OCI-LY1 (cell line): ENCODE results near the gene MPLKIP.

Source experiments
- H2AFZ ChIP-seq: fragments of 200-600 bp; sonication (generic), shearing (Covaris generic); 2 replicates; pipeline ENCODE4 v1.6.0; 2014; ENCODE audit warnings: antibody characterized with exemption, mild to moderate bottlenecking, low read length
- H3F3A ChIP-seq: fragments of 200-600 bp; sonication (generic), shearing (Covaris generic); 2 replicates; pipeline ENCODE4 v1.6.0; 2014; ENCODE audit warnings: mild to moderate bottlenecking, antibody characterized with exemption, low read length, moderate library complexity; ENCODE audit not compliant: insufficient read depth
- H3K27ac ChIP-seq: fragments of 200-600 bp; sonication (generic); 2 replicates; pipeline ENCODE4 v1.5.1; 2014; ENCODE audit warnings: low read length, mixed run types, mild to moderate bottlenecking, low read depth; ENCODE audit not compliant: poor library complexity, severe bottlenecking
- H3K27me3 ChIP-seq: fragments of 200-600 bp; sonication (generic); 2 replicates; pipeline ENCODE4 v1.6.0; 2014; ENCODE audit warnings: antibody characterized with exemption, mild to moderate bottlenecking, low read length, moderate library complexity; ENCODE audit not compliant: insufficient read depth
- H3K36me3 ChIP-seq: fragments of 200-600 bp; sonication (generic); 2 replicates; pipeline ENCODE4 v1.6.1; 2014; ENCODE audit warnings: mild to moderate bottlenecking, antibody characterized with exemption, low read length, moderate library complexity, mixed read lengths; ENCODE audit not compliant: insufficient read depth
- H3K4me1 ChIP-seq: fragments of 200-600 bp; sonication (generic); 2 replicates; pipeline ENCODE4 v1.5.1; 2014; ENCODE audit warnings: mild to moderate bottlenecking, low read length, moderate library complexity; ENCODE audit not compliant: insufficient read depth, severe bottlenecking
- H3K4me2 ChIP-seq: fragments of 200-600 bp; sonication (generic), shearing (Covaris generic); 2 replicates; pipeline ENCODE4 v1.6.1; 2014; ENCODE audit warnings: low read length
- H3K4me3 ChIP-seq: fragments of 200-600 bp; sonication (generic); 2 replicates; pipeline ENCODE4 v1.5.1; 2014; ENCODE audit warnings: low read length, low read depth, mild to moderate bottlenecking, mixed read lengths; ENCODE audit not compliant: poor library complexity, severe bottlenecking
- H3K79me2 ChIP-seq: fragments of 200-600 bp; shearing (Covaris generic); 2 replicates; pipeline ENCODE4 v1.6.1; 2016; ENCODE audit warnings: mixed run types, low read length, mixed read lengths; ENCODE audit not compliant: insufficient read depth
- H3K9ac ChIP-seq: fragments of 200-600 bp; sonication (generic), shearing (Covaris generic); 2 replicates; pipeline ENCODE4 v1.6.1; 2014; ENCODE audit warnings: mild to moderate bottlenecking, low read length, mixed read lengths
- H3K9me2 ChIP-seq: fragments of 200-600 bp; sonication (generic), shearing (Covaris generic); 2 replicates; pipeline ENCODE4 v1.6.1; 2014; ENCODE audit warnings: low read depth, mild to moderate bottlenecking, low read length, mixed read lengths
- H3K9me3 ChIP-seq: fragments of 200-600 bp; shearing (Covaris generic); 2 replicates; pipeline ENCODE4 v1.6.1; 2014; ENCODE audit warnings: low read length, mixed read lengths
- H4K20me1 ChIP-seq: fragments of 200-600 bp; sonication (generic), shearing (Covaris generic); 2 replicates; pipeline ENCODE4 v1.6.0; 2016; ENCODE audit warnings: mild to moderate bottlenecking, low read length; ENCODE audit not compliant: insufficient read depth
- EZH2 ChIP-seq: fragments of 200-600 bp; sonication (generic), shearing (Covaris generic); IDR thresholded peaks from 2 replicates; pipeline ENCODE4 v1.8.0; 2017; ENCODE audit warnings: borderline replicate concordance, mixed run types, mild to moderate bottlenecking, antibody characterized with exemption, low read length, moderate library complexity, mixed read lengths
- TF ChIP-seq, protein P1 (sequence below): fragments of 200-600 bp; sonication (generic), shearing (Covaris generic); IDR thresholded peaks from 2 replicates; pipeline ENCODE4 v1.5.1; 2017; ENCODE audit warnings: mild to moderate bottlenecking, antibody characterized with exemption, low read length, moderate library complexity, mixed read lengths

Gene MPLKIP

DNA sequence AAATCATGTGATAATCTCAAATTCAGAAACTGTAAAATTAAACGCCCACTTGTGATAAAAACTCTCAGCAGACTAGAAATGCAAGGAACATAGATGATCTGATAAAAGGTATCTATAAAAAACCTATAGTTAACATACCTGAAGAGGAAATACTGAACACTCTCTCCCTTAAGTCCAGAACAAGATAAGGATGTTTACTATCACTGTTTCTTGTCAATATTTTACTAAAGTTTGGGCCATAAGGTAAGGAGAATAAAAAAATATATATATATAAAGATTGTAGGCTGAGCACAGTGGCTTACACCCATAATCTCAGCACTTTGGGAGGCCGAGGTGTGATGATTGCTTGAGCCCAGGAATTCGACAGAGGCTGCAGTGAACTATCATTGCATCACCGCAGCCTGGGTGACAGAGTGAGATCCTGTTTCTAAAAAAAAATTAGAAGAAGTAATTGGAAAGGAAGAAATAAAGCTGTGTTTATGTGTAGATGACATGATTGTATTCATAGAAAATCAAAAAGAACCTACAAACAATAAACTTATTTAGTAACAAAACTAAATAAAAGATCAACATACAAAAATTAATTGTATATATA is 28.4 kb downstream of the MPLKIP start:
- H3F3A ChIP-seq = no peaks in the 10 kb centered on the region
- H3K4me2 ChIP-seq = no peak overlapping the region
- H3K9me2 ChIP-seq = no peaks in the 10 kb centered on the region
- H2AFZ ChIP-seq = no peak overlapping the region
- TF ChIP-seq, protein P1, sequence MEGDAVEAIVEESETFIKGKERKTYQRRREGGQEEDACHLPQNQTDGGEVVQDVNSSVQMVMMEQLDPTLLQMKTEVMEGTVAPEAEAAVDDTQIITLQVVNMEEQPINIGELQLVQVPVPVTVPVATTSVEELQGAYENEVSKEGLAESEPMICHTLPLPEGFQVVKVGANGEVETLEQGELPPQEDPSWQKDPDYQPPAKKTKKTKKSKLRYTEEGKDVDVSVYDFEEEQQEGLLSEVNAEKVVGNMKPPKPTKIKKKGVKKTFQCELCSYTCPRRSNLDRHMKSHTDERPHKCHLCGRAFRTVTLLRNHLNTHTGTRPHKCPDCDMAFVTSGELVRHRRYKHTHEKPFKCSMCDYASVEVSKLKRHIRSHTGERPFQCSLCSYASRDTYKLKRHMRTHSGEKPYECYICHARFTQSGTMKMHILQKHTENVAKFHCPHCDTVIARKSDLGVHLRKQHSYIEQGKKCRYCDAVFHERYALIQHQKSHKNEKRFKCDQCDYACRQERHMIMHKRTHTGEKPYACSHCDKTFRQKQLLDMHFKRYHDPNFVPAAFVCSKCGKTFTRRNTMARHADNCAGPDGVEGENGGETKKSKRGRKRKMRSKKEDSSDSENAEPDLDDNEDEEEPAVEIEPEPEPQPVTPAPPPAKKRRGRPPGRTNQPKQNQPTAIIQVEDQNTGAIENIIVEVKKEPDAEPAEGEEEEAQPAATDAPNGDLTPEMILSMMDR = no peak
- no peak for TF ChIP-seq EZH2
- H4K20me1 ChIP-seq = no peaks in the 10 kb centered on the region
- H3K36me3 ChIP-seq = no peaks in the 10 kb centered on the region
- no peak overlapping the region for H3K4me3 ChIP-seq
- no peaks in the 10 kb centered on the region for H3K4me1 ChIP-seq
- no peak overlapping the region for H3K9ac ChIP-seq
- no peaks in the 10 kb centered on the region for H3K27me3 ChIP-seq
- H3K79me2 ChIP-seq = no peaks in the 10 kb centered on the region
- H3K9me3 ChIP-seq = no peaks in the 10 kb centered on the region
- H3K27ac ChIP-seq = no peak overlapping the region

DNA sequence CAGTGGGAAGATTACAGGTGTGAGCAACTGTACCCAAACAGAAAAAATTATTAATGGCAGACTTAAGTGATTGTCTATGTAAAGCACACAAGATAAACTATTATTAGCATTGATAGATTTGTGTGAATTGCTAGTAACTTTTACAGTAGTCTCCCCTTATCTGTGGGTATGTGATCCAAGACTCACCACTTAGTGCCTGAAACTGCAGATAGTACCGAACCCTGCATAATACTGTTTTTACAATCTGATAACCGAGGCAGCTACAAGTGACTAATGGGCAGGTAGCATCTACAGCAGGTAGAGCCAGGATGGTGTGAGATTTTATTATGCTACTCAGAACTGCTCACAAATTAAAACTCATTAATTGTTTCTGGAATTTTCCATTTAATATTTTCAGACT is 31.5 kb downstream of the MPLKIP start:
- Histone ChIP-seq H4K20me1 (no peaks in the 10 kb centered on the region), H3K36me3 (no peaks in the 10 kb centered on the region), H3K4me3 (no peak overlapping the region), H3K79me2 (no peaks in the 10 kb centered on the region), H3K27me3 (no peaks in the 10 kb centered on the region), H3K27ac (no peak overlapping the region), H3K4me2 (no peak overlapping the region), H3K9me3 (no peaks in the 10 kb centered on the region), H3K9ac (no peak overlapping the region), H3K4me1 (no peaks in the 10 kb centered on the region), H3F3A (no peaks in the 10 kb centered on the region), H3K9me2 (no peaks in the 10 kb centered on the region), H2AFZ (no peak overlapping the region)
- TF ChIP-seq, protein P1 = no peak
- TF ChIP-seq EZH2 = no peak

DNA sequence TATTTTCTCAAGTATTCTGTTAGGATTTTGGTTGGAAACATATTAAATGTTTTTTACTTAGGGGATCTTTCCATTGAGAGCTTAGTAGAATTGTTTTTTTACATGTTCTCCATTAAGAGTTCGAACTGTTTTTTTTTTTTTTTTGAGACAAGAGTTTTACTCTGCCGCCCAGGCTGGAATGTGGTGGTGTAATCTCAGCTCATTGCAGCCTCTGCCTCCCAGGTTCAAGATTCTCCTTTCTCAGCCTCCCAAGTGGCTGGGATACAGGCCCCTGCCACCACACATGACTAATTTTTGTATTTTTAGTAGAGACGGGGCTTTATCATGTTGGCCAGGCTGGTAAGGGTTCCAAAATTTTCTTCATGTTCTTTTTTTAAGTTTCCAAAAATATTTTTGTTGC is 33.2 kb downstream of the MPLKIP start:
- Histone ChIP-seq H3K9me3 (no peaks in the 10 kb centered on the region), H3F3A (no peaks in the 10 kb centered on the region), H2AFZ (no peak overlapping the region), H3K27me3 (no peaks in the 10 kb centered on the region), H3K9me2 (no peaks in the 10 kb centered on the region), H3K27ac (no peak overlapping the region), H3K4me2 (no peak overlapping the region), H3K36me3 (peaks cover 5% of the 10 kb centered on the region; the same call in 1 of the 2 replicates), H3K9ac (no peak overlapping the region), H3K4me3 (no peak overlapping the region), H3K79me2 (no peaks in the 10 kb centered on the region), H3K4me1 (no peaks in the 10 kb centered on the region), H4K20me1 (no peaks in the 10 kb centered on the region)
- TF ChIP-seq, protein P1 = no peak
- TF ChIP-seq EZH2 = no peak
